ENCODE data around the gene APBB1IP.

Gene APBB1IP

DNA sequence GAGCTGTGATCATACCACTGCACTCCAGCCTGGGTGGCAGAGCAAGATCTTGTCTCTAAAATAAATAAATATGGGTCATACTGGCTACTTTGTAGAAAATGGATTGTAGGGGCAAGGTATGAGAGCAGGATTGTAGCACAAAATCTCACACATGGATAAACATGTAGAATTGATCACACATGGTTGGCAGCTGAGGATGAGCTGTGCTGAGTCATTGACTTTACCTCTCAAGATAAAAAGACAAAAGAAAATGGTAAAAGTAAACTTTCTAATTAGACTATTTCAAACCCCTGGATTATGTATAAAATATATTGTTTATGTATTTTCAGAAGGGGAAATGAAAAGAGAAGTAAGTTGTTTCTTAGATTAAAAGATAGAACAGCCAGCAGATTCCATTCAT is 69.3 kb downstream of the APBB1IP start:
- no peak for DNase-seq (ENCODE audit: low read depth)

GRCh38 chr10:26508016-26508415 is 69.9 kb downstream of the APBB1IP start:
- DNase-seq (ENCODE audit: low read depth): no peak

DNA sequence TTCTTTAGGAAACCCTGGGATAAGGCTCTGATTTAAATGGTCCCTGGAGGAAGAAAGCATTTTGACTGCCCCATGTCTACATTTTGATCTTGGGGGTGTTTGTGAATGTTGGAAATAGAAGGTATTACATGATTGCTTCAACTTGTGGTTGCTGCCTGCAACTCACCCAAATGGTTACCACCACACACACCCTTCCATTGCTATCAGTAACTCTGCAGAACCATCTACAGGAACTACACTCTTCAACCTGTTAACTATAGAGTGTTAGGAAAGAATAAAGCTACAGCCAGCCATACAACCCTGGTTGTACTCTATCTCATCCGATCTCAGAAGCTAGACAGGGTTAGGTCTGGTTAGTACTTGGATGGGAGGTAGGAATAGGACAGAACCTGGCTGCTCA is 71.2 kb downstream of the APBB1IP start:
- DNase-seq (ENCODE audit: low read depth): no peak

DNA sequence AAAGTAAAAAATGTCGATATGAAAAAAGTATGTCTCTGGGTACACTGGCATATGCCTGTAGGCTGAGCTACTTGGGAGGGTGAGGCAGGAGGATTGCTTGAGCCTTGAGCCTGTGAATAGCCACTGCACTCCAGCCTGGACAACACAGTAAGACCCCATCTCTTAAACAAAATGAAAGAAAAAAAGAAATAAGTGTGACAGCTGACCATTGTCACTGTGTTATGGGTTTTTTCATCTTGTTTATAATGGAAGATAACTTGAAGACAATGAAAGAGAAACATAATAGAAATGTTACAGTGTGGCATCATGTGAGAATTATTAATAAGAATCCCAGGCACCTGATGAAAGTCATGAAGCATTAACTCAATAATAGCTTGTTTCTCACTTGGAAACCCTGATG is 75.0 kb downstream of the APBB1IP start:
- no peak for DNase-seq (ENCODE audit: low read depth)

DNA sequence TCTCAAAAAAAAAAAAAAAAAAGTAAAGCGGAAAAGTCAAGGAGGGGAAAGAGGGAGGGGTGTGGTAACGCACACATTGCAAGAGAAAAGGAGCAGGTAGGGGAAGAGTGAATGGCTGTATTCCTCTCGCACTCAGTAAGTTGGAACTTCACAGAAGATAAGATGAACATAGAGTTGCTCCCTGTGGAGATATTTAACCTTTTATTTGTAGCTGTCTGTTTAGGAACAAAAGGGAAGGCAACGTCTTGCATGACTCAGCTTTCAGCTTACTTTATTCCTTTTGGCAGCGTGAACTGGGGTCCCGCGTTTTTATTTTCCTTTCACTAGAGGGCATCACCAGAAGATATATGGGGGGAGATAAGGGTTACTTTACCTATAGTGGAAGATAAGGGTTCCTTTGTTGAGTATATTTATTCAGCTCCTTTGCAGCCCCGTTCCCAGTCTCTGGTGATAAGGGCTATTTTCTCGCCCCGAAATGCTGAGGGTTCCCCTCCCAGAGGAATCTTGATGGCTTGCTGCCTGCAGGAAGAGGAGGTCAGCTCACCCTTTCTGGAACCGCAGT is 78.5 kb downstream of the APBB1IP start:
- no peak for DNase-seq (ENCODE audit: low read depth)

GRCh38 chr10:26517141-26517867 is 79.2 kb downstream of the APBB1IP start:
- no peak for DNase-seq (ENCODE audit: low read depth)

DNA sequence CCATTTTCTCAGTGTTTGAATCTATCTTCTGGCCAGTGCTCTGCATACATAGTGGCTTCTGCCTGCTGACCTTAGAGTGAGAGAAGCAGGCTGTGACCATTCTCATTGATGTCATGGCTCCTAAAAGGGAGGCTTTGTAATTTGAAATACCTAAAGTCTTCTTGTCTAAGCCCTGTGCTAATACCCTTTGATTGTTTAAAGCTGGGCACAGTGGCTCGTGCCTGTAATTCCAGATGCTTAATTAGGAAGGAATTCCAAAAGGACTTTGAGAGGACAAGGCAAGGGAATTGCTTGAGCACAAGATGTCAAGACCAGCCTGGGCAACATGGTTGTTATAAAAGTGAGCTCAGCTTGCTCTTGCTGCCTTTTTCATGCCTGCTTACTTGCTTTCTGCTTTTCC is 81.7 kb downstream of the APBB1IP start:
- no peak for DNase-seq (ENCODE audit: low read depth)

DNA sequence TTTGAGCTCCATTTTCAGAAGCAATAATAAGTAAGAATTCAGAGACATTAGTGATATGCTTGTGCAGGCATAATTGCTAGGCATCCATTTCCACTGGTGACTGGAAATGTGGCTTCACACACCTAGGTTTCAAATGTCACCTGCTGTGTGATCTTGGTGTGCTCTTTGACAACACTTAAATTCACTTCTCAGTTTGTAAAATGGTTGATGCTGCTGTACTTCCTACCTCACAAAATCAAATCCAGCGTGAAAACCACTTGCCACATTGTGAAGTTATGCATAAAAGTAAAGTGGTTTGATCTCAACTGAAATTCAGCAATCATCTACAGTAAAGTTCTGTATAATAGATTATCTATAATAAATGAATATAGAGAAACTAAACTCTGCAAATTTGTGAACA is 82.4 kb downstream of the APBB1IP start:
- DNase-seq (ENCODE audit: low read depth): no peak

GRCh38 chr10:26524161-26524896 is 86.2 kb downstream of the APBB1IP start:
- DNase-seq (ENCODE audit: low read depth): no peak

- no peak for DNase-seq (ENCODE audit: low read depth)
These were observed 87.4 kb downstream of the APBB1IP start for GRCh38 chr10:26525586-26525985.

- DNase-seq (ENCODE audit: low read depth): no peak
These were observed 88.9 kb downstream of the APBB1IP start for GRCh38 chr10:26527018-26527417.

DNA sequence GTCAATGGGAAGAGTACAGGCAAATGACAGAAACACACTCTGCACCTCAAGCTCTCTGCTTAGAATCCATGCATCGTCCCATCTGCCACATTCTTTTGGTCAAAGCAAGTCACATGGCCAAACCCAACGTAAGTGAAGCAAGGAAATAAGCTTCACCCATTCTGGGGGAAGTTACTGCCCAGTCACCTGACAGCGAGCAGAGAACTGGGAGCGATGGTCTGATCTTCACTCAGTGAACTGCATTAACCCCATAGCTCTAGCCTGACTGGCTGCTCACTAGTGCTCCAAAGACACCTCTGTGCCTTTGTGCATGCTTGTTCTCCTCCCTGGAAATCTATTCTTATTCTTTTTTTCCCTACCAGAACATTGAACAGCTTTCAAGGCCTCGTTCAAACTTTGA is 89.9 kb downstream of the APBB1IP start:
- DNase-seq (ENCODE audit: low read depth): no peak

DNA sequence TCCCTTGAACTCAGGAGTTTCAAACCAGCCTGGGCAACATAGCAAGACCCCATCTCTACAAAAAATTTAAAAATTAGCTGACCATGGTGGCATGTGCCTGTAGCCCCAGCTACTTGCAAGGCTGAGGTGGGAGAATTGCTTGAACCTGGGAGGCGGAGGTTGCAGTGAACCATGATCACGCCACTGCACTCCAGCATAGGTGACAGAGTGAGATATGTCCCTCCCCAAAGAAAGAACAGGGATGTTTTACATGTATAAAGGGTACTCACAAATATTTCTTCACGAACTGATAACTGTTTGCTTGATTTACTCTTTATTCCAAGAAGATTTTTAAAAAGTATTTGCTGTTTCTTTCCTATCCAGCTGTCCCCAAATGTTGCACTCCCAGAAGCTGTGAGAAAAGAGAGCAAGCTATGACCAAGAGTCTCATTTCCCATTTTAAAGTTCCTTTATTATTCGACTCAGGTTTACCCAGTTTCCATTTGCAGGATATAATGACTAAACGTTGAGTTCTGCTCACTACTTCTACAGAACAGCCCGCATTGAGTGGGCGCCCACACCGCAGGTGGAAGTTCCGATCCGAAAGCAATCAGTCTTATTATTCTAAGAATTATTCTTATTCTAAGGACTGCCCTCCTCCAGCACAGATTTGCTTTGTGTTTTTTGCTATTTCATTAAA is 90.7 kb downstream of the APBB1IP start:
- no peak for DNase-seq (ENCODE audit: low read depth)

DNA sequence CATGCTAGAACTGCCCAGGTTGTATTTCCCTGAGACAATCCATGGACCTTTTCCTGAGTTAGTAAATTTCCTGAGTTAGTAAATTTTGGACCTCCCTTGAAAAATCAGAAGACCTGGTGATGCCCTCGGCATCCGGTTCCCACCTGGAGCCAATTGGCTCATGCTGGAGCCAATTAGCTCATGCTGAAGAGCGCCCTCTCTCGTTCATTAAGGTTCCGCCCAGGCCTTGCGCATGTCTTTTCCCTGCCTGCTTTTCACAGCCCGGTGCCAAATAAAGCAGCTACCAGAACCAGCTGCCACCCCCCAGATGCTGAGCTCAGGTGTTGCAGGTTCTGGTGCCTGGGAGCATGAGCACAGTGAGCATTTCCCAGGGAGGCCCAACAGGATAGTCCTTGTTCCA is 96.2 kb downstream of the APBB1IP start:
- no peak for DNase-seq (ENCODE audit: low read depth)

GRCh38 chr10:26540601-26541000 is 102.5 kb downstream of the APBB1IP start:
- no peak for DNase-seq (ENCODE audit: low read depth)

- no peak for DNase-seq (ENCODE audit: low read depth)
These were observed 105.6 kb downstream of the APBB1IP start for GRCh38 chr10:26543567-26544306.

- no peak for DNase-seq (ENCODE audit: low read depth)
These were observed 106.8 kb downstream of the APBB1IP start for GRCh38 chr10:26544932-26545331.

DNA sequence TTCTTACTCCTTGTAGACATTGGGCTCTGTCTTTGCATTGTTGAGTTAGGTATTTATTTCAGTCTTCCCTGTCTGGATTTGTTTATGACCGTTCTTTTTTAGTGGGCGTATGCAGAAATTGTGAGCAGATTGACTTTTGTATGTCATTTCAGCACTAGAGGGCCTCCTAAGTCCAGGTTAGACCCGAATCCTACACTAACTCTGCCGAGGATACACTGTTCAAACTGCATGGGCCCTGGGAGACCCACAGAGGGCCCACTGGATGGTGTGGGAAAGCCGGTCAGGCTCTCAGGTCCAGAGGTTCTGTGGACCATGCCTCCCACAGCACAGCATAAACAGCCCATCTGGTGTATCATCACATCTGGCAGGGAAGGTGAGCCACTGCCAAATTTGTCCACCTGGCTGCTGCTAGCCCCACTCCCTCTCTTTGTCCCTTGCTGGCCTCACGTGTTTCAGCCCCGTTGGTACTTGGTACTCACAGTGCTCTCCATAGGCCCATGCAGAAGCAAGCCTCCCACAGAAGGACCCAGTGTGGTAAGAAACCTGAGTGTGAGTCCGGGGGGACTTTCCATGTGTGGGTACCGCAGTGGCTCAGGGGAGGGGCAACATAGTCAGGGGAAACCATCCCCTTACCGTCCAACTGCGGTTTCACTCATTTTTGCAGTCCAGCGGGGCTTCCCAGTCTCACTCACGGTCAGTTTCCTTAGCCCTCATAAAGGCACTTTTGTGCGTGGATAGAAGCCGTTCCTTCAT is 112.8 kb downstream of the APBB1IP start:
- no peak for DNase-seq (ENCODE audit: low read depth)

DNA sequence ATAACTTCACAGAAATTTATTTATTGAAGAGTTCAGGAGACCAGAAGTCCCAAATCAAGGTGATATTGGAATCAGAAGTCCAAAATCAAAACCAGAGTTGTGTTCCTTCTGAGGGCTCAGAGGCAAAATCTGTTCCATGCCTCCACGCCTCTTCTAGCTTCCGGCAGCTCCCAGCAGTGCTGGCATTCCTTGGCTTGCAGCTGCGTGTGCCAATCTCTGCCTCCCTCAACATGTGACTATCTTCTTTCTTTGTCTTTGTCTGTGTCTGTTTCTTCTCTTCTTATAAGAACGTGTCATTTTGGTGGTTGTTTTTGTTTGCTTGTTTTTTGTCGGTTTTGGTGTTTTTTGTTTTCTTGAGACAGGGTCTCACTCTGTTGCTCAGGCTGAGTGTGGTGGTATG is 116.1 kb downstream of the APBB1IP start:
- no peak for DNase-seq (ENCODE audit: low read depth)

DNA sequence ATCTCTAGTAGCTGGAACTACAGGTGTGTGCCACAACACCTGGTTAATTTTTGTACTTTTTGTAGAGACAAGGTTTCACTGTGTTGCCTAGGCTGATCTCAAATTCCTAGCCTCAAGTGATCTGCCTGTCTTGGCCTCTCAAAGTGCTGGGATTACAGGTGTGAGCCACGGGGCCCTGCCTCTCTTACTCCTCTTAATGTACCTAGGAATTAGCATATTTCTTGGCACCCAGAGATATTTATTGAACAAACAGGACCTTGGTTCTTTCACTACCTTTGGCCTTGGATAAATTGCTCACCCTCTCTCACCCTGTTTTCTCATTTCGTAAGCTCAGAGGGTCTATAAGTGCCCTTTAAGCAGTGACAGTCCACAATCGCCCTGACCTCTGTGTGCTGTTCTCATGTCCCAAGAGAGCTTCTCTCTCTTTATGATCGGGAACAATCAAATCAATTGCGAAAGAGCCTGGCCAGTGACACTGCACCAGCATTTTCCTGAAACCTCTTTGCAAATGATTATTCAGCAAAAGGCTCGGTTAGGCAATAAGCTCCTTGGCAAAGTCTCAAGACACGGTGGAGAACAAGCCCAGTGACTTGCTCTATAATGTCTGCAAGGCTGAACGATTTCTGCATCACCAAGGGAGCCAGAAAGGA is 117.7 kb downstream of the APBB1IP start:
- DNase-seq (ENCODE audit: low read depth): peak; percentile 85

Measured in fibroblast of gingiva (primary cell).